Measurements from ENCODE around the gene CHCHD2.
"Not testable (repeated sequence)": the region's sequence is repeated elsewhere in the genome, so short reads cannot be mapped to it uniquely, and the experiment has no call there.

The CHCHD2 gene

DNA sequence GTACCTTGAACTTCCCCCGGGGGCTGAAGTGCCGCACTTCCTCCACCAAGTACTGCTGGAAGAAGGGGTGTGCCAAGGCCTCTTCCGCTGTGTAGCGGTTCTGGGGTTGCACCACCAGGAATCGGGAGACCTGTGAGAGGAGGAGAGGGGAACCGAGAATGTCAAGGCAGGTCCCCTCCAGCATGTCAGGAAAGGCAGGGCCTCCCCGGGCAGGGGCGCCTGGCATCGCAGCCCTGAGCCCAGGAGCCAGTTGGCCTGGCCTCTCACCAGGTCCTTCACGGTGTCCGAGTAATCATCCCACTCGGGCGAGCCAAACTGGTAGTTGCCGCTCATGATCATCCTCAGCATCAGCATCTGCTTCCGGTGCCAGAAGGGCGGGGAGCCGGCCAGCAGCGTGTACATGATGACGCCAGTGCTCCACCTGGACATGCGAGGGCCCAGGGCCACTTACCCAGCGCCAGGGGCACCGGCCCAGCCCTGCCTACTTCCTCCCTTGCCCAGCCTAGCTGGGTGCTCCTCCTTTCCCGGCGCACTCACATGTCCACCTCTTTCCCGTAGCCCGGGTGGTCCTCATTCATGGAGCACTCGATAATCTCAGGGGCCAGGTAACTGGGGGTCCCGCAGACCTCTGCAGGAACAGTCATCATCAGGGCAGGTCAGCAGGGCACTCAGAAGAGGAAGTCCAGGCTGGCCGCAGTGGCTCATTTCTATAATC is 24.5 kb downstream of the CHCHD2 start:
- DNase-seq: no peak

DNA sequence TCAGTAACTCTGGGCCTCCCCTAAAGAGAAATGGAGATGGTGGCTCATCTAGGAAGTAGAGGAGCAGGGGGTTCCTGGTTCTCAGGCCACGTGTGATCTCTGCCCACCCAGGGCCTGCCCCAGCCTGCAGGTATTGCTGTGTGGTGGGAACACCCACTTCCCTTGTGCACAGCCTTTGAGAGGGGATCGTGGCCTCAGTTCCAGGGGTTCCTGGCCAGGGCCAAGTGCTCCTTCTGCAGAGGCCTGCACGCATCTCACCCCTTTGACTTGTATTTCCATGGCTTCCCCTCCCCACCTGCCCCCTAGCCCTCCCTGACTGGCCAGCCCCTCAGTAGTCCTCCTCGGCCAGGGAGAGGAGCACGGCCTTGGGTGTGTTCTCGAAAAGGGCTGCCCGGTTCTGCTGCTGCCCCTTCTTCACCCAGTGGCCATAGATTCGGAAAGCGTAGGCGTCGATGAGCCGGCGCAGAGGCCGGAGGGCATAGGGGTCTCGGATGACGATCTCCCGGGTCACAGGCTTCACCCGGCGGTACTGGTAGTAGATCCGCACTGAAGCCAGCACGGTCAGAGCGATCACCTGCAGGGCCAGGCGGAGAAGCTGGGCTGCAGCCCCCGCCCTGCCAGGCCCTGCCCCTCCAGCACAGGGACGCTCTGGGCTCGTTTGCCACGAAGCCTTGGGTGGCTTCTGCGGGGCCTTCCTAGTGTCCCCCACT is 25.4 kb downstream of the CHCHD2 start:
- not testable (repeated sequence) for DNase-seq

DNA sequence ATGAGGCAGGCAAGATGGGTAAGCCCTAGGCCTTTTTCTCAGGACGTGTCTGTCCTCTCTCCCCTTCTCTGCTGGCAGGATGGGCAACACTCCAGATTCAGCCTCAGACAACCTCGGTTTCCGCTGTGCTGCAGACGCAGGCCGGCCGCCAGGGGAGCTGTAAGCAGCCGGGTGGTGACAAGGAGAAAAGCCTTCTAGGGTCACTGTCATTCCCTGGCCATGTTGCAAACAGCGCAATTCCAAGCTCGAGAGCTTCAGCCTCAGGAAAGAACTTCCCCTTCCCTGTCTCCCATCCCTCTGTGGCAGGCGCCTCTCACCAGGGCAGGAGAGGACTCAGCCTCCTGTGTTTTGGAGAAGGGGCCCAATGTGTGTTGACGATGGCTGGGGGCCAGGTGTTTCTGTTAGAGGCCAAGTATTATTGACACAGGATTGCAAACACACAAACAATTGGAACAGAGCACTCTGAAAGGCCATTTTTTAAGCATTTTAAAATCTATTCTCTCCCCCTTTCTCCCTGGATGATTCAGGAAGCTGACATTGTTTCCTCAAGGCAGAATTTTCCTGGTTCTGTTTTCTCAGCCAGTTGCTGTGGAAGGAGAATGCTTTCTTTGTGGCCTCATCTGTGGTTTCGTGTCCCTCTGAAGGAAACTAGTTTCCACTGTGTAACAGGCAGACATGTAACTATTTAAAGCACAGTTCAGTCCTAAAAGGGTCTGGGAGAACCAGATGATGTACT is 26.7 kb downstream of the CHCHD2 start:
- DNase-seq: no peak

DNA sequence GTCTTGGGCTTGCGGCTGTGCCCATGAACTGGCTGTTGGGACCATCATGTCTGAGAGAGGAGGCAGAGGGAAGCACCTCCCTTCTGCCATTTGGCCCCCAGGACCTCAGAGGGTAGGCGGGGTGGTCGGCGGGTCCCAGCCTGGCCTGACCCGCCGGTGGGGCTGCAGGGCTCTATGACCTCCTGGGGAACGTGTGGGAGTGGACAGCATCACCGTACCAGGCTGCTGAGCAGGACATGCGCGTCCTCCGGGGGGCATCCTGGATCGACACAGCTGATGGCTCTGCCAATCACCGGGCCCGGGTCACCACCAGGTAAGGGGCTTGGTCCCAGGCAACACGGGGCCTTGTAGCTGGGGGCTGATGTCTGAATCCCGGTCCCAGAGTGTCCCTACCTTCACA is 28.1 kb downstream of the CHCHD2 start:
- DNase-seq: no peak

DNA sequence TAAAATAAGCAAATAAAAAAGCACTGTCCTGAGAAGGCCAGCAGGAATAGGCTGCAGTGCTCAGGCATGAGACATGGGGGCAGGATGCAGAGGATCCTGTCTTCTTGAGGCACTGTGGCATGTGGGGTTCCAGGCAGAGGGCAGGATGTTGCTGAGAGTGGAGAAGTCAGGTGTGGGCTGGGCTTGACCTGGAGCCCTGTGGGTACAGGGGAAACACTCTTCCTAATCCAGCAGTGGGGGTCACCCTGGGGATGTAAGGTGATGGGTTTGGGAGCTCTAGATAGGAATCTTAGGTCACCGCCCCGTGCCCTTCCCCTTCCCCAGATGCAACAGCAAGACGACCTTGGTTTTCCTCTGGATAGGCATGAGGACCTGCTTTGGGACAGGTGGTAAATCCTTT is 28.6 kb downstream of the CHCHD2 start:
- no peak for DNase-seq

DNA sequence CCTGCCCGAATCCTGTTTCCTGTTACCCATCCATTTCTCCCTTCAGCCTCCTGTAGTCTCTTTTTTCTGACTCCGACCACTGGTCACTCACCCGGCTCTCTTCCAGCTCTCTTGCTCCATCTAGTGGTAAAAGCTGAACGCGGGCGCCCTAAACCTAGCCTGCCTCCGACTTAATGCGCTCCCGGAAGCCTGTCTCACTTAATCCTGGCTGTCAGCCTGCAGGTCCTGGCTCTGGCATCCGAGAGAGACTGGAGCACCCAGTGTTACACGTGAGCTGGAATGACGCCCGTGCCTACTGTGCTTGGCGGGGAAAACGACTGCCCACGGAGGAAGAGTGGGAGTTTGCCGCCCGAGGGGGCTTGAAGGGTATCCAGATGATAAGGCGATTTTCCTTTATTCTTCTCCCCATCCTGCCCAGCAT is 31.9 kb downstream of the CHCHD2 start:
- peak; percentile 44 to 51 for DNase-seq

DNA sequence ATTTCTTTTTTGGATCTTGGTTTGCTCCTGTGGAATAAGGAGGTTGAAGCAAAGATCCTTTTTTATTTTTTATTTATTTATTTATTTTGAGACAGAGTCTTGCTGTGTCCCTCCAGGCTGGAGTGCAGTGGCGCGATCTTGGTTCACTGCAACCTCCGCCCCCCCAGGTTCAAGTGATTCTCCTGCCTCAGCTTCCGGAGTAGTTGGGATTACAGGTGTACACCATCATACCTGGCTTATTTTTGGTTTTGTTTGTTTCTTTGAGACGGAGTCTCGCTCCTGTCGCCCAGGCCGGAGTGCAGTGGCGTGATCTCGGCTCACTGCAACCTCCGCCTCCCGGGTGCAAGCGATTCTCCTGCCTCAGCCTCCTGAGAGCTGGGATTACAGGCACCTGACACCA is 39.9 kb downstream of the CHCHD2 start:
- DNase-seq: not testable (repeated sequence)

DNA sequence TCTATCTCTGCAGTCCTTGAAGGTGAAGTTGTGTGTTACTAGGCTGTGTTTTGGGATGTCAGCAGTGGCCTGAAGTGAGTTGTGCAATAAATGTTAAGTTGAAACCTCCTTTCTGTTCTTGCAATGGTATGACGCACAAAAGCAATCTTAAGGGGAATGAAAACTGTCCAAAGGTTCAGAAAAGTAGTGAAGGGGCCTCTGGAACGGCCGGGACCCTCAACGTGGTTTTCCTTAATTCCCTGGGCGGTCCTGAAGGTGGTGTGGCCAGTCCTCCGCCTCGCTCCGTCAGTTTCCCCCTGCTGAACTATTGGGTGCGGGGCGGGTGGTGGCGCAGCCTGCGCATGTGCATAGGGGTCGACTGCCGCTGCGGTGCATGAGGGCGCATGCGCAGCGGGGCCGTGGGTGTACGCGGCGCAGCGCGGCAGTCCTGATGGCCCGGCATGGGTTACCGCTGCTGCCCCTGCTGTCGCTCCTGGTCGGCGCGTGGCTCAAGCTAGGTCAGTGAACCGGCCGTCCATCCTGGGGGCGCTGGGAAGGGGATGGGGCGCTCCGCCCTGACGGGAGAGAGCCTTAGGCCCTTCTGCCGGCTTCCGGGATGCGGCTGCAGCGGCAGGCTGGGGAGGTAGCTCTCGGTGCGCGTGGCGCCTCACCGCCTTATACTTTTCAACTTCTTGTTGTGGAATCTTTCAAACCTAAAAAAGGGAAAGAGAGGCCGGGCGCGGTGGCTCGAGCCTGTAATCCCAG is 42.2 kb downstream of the CHCHD2 start, which contains the start of gene SUMF2:
Gene SUMF2, plus strand, starts transcription at position 405 of the 744 bp plus-strand sequence. Its CDS starts 26 bp downstream, at position 431.
- peak; percentile 77 to 80 for DNase-seq

DNA sequence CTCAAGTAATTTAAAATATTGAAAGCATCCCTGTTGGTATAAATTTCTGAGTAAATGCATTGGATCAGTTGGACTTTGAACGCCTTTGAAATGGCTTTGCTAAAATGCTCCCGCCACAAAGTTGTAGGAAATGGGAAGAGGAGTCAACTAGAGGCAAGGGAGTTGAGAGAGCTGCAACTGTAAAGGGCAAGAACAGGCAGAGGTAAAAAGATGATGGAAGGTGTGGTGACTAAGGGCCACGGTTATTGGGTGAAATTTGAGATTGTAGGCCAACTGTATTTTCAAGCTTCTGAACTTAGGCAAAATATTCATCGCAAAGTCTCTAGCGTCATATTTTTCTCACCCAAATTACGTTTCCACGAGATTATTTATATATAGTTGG is 42.8 kb downstream of the CHCHD2 start:
- DNase-seq: no peak

DNA sequence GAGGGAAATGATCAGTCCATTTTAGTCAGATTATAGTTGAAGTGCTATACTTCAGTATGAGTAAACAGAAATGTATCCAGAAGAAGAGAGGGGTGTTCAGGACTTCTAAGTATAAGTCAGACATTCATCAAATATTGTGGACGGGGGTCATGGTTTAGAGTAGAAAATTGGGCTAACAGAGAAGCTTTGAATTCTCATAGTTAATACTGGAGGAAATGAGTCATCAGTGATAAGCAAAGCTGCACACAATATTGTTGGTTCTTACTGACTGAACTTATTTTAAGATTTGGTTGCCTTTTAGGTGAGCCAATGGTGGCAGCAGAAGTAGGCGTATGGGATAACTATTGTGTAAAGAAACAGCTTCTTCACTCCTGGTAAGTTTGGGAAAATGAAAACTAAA is 43.9 kb downstream of the CHCHD2 start:
- DNase-seq: no peak

DNA sequence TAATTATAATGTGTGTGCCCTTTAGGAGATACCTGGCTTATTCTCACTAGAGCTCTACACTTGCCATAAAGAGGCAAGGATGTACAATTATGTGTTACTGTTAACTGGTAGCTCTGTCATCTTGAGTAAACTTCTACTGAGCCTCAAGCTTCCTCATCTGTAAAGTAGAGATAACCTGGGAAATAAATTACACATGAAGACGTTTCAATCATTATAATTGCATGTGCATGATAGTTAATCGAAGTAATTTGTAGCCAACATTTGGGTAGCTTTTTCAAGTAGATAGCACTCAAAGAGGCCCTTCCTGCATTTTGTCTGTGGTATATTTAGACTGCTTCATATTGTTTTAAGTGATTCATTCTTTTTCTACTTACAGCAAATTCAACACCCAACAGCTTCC is 52.3 kb downstream of the CHCHD2 start:
- no peak for DNase-seq

DNA sequence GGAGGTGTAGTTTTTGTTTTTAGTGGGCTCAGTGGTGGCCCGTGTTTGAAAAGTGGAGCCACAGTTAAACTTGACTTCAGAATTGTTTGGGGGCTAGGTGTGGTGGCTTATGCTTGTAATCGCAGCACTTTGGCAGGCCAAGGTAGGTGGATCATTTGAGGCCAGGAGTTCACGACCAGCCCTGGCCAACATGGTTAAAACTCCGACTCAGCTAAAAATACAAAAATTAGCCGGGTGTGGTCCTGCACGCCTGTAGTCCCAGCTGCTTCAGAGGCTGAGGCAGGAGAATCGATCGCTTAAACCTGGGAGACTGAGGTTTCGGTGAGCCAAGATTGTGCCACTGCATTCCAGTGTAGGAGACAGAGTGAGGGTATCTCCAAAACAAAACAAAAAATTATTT is 52.9 kb downstream of the CHCHD2 start:
- no peak for DNase-seq
